Testis (tissue), 2 donors: Measurements from ENCODE around the gene UBXN10.

Experiments used
- POLR2A ChIP-seq: fragments of 450-650 bp; IDR thresholded peaks from one replicate; pipeline ENCODE4 v1.6.1; 2017; ENCODE audit warnings: antibody characterized with exemption, mild to moderate bottlenecking, moderate library complexity
- TF ChIP-seq, protein P1 (sequence below), 3 experiments: fragments of 450-650 bp in 2 of 3; fragments of 200-600 bp in 1 of 3; sonication (generic) in 1 of 3; IDR thresholded peaks; one replicate each; pipeline ENCODE4 v1.5.1; 2016 to 2019; ENCODE audit warnings: antibody characterized with exemption in 3 of 3, mild to moderate bottlenecking in 2 of 3, moderate library complexity in 1 of 3

DNA sequence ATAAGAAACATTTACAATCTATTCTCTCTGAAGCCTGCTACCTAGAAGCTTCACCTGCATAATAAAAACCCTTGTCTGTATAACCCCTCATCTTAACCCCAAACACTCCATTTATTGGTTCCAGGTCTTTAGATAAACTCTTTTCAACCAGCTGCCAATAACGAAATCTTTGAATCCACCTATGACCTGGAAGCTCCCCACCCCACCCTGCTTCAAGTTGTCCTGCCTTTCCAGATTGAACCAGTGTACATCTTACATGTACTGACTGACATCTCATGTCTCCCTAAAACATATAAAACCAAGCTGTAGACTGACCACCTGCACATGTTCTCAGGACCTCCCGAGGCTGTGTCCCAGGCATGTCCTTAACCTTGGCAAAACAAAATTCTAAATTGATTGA lies 54.1 kb downstream of the UBXN10 start:
- TF ChIP-seq, protein P1, sequence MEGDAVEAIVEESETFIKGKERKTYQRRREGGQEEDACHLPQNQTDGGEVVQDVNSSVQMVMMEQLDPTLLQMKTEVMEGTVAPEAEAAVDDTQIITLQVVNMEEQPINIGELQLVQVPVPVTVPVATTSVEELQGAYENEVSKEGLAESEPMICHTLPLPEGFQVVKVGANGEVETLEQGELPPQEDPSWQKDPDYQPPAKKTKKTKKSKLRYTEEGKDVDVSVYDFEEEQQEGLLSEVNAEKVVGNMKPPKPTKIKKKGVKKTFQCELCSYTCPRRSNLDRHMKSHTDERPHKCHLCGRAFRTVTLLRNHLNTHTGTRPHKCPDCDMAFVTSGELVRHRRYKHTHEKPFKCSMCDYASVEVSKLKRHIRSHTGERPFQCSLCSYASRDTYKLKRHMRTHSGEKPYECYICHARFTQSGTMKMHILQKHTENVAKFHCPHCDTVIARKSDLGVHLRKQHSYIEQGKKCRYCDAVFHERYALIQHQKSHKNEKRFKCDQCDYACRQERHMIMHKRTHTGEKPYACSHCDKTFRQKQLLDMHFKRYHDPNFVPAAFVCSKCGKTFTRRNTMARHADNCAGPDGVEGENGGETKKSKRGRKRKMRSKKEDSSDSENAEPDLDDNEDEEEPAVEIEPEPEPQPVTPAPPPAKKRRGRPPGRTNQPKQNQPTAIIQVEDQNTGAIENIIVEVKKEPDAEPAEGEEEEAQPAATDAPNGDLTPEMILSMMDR (IDR thresholded peaks at IDR 0.05): no peak
- TF ChIP-seq POLR2A: no peak
